Measurements from ENCODE around the gene CCDC194.

The CCDC194 gene

GRCh38 chr19:17351815-17352435 lies 42.1 kb downstream of the CCDC194 start:
- Histone ChIP-seq H3K9ac (ENCODE audit: low read length) (no peak overlapping the region), H3K4ac (ENCODE audit: low read depth in 1 of 2, low read length in 2 of 2) (peak overlapping the region in 1 of 2 experiments; percentile 35), H4K91ac (ENCODE audit: low read length) (peak overlapping the region; percentile 81), H3K4me2 (ENCODE audit: low read length, poor library complexity, severe bottlenecking) (no peak overlapping the region), H3K27me3 (ENCODE audit: control insufficient read depth in 1 of 2, insufficient read depth in 1 of 2, low read length in 2 of 2) (peaks cover 0 to 28% of the 10 kb centered on the region in 2 experiments), H3K14ac (ENCODE audit: low read length in 2 of 2) (no peak overlapping the region), H3K9me3 (ENCODE audit: control insufficient read depth, low read length) (no peaks in the 10 kb centered on the region), H3K36me3 (ENCODE audit: control insufficient read depth in 1 of 2, insufficient read depth in 2 of 2, low read depth in 1 of 2, low read length in 2 of 2) (no peaks in the 10 kb centered on the region), H2BK12ac (ENCODE audit: low read length in 2 of 2) (peak overlapping the region in 1 of 2 experiments; percentile 21), H2AFZ (ENCODE audit: low read depth, low read length) (no peak overlapping the region), H3K27ac (ENCODE audit: low read length, poor library complexity, severe bottlenecking) (no peak overlapping the region), H3K79me1 (replicated peaks; ENCODE audit: low read length, poor library complexity, severe bottlenecking) (no peaks in the 10 kb centered on the region), H3K23ac (ENCODE audit: low read length in 2 of 2) (no peak overlapping the region), H2AK5ac (ENCODE audit: low read length, severe bottlenecking) (no peak overlapping the region), H2BK15ac (ENCODE audit: low read depth, poor library complexity, severe bottlenecking) (no peak overlapping the region), H3K18ac (ENCODE audit: low read depth in 1 of 2, low read length in 2 of 2) (peak overlapping the region in 1 of 2 experiments; percentile 50), H3K4me3 (ENCODE audit: insufficient read depth in 1 of 2, low read depth in 1 of 2, low read length in 2 of 2) (no peak overlapping the region), H3K4me1 (ENCODE audit: control insufficient read depth, insufficient read depth, low read depth, low read length) (peaks cover 11% of the 10 kb centered on the region), H2BK5ac (ENCODE audit: low read depth, low read length, poor library complexity, severe bottlenecking) (no peak overlapping the region), H2BK120ac (ENCODE audit: low read depth, low read length) (no peak overlapping the region), H4K8ac (ENCODE audit: low read length) (peak overlapping the region; percentile 43)
- 98% methylated on average over 36 of the region's 45 CpGs for WGBS
- no peak for DNase-seq

GRCh38 chr19:17348700-17349099 lies 45.3 kb downstream of the CCDC194 start:
- Histone ChIP-seq H3K27me3 (ENCODE audit: control insufficient read depth in 1 of 2, insufficient read depth in 1 of 2, low read length in 2 of 2) (peaks cover 0 to 28% of the 10 kb centered on the region in 2 experiments), H2BK5ac (ENCODE audit: low read depth, low read length, poor library complexity, severe bottlenecking) (no peak overlapping the region), H3K4ac (ENCODE audit: low read depth in 1 of 2, low read length in 2 of 2) (peak overlapping the region; percentile 47 to 57), H4K91ac (ENCODE audit: low read length) (peak overlapping the region; percentile 77), H3K4me1 (ENCODE audit: control insufficient read depth, insufficient read depth, low read depth, low read length) (peaks cover 11% of the 10 kb centered on the region), H3K9me3 (ENCODE audit: control insufficient read depth, low read length) (no peaks in the 10 kb centered on the region), H3K4me3 (ENCODE audit: insufficient read depth in 1 of 2, low read depth in 1 of 2, low read length in 2 of 2) (peak overlapping the region in 1 of 2 experiments; percentile 69), H3K23ac (ENCODE audit: low read length in 2 of 2) (no peak overlapping the region), H3K9ac (ENCODE audit: low read length) (peak overlapping the region; percentile 47), H3K79me1 (replicated peaks; ENCODE audit: low read length, poor library complexity, severe bottlenecking) (no peaks in the 10 kb centered on the region), H2BK12ac (ENCODE audit: low read length in 2 of 2) (peak overlapping the region; percentile 11 to 76), H3K36me3 (ENCODE audit: control insufficient read depth in 1 of 2, insufficient read depth in 2 of 2, low read depth in 1 of 2, low read length in 2 of 2) (no peaks in the 10 kb centered on the region), H2BK120ac (ENCODE audit: low read depth, low read length) (peak overlapping the region; percentile 54), H2AK5ac (ENCODE audit: low read length, severe bottlenecking) (no peak overlapping the region), H4K8ac (ENCODE audit: low read length) (peak overlapping the region; percentile 97), H3K18ac (ENCODE audit: low read depth in 1 of 2, low read length in 2 of 2) (peak overlapping the region in 1 of 2 experiments; percentile 45), H3K4me2 (ENCODE audit: low read length, poor library complexity, severe bottlenecking) (peak overlapping the region; percentile 33), H2BK15ac (ENCODE audit: low read depth, poor library complexity, severe bottlenecking) (no peak overlapping the region), H3K27ac (ENCODE audit: low read length, poor library complexity, severe bottlenecking) (no peak overlapping the region), H3K14ac (ENCODE audit: low read length in 2 of 2) (no peak overlapping the region), H2AFZ (ENCODE audit: low read depth, low read length) (peak overlapping the region; percentile 80)
- DNase-seq: peak; percentile 81
- 1% methylated on average over 5 of the region's 12 CpGs for WGBS

GRCh38 chr19:17347877-17348276 lies 46.1 kb downstream of the CCDC194 start:
- peak overlapping the region in 1 of 2 experiments; percentile 25 for H3K18ac ChIP-seq (ENCODE audit: low read depth in 1 of 2, low read length in 2 of 2)
- peak overlapping the region in 1 of 2 experiments; percentile 37 for H2BK12ac ChIP-seq (ENCODE audit: low read length in 2 of 2)
- H3K9me3 ChIP-seq (ENCODE audit: control insufficient read depth, low read length): no peaks in the 10 kb centered on the region
- 81% methylated on average over 2 of the region's 2 CpGs for WGBS
- no peak overlapping the region for H3K4me2 ChIP-seq (ENCODE audit: low read length, poor library complexity, severe bottlenecking)
- H3K4ac ChIP-seq (ENCODE audit: low read depth in 1 of 2, low read length in 2 of 2): peak overlapping the region in 1 of 2 experiments; percentile 76
- H2AFZ ChIP-seq (ENCODE audit: low read depth, low read length): no peak overlapping the region
- H3K79me1 ChIP-seq (replicated peaks; ENCODE audit: low read length, poor library complexity, severe bottlenecking): no peaks in the 10 kb centered on the region
- no peak overlapping the region for H2BK5ac ChIP-seq (ENCODE audit: low read depth, low read length, poor library complexity, severe bottlenecking)
- no peak overlapping the region for H3K9ac ChIP-seq (ENCODE audit: low read length)
- no peak overlapping the region for H3K4me3 ChIP-seq (ENCODE audit: insufficient read depth in 1 of 2, low read depth in 1 of 2, low read length in 2 of 2)
- H2BK120ac ChIP-seq (ENCODE audit: low read depth, low read length): no peak overlapping the region
- H3K27ac ChIP-seq (ENCODE audit: low read length, poor library complexity, severe bottlenecking): no peak overlapping the region
- peaks cover 11% of the 10 kb centered on the region for H3K4me1 ChIP-seq (ENCODE audit: control insufficient read depth, insufficient read depth, low read depth, low read length)
- H4K91ac ChIP-seq (ENCODE audit: low read length): no peak overlapping the region
- peaks cover 0 to 21% of the 10 kb centered on the region in 2 experiments for H3K27me3 ChIP-seq (ENCODE audit: control insufficient read depth in 1 of 2, insufficient read depth in 1 of 2, low read length in 2 of 2)
- H4K8ac ChIP-seq (ENCODE audit: low read length): no peak overlapping the region
- H2BK15ac ChIP-seq (ENCODE audit: low read depth, poor library complexity, severe bottlenecking): no peak overlapping the region
- H3K36me3 ChIP-seq (ENCODE audit: control insufficient read depth in 1 of 2, insufficient read depth in 2 of 2, low read depth in 1 of 2, low read length in 2 of 2): no peaks in the 10 kb centered on the region
- H3K23ac ChIP-seq (ENCODE audit: low read length in 2 of 2): no peak overlapping the region
- DNase-seq: no peak
- H3K14ac ChIP-seq (ENCODE audit: low read length in 2 of 2): no peak overlapping the region
- peak overlapping the region; percentile 32 for H2AK5ac ChIP-seq (ENCODE audit: low read length, severe bottlenecking)

- no peak overlapping the region for H3K23ac ChIP-seq (ENCODE audit: low read length in 2 of 2)
- no peak overlapping the region for H2AK5ac ChIP-seq (ENCODE audit: low read length, severe bottlenecking)
- no peak overlapping the region for H2AFZ ChIP-seq (ENCODE audit: low read depth, low read length)
- H3K4me1 ChIP-seq (ENCODE audit: control insufficient read depth, insufficient read depth, low read depth, low read length): peaks cover 11% of the 10 kb centered on the region
- H3K4ac ChIP-seq (ENCODE audit: low read depth in 1 of 2, low read length in 2 of 2): no peak overlapping the region
- 56% methylated on average over 1 of the region's 6 CpGs for WGBS
- no peak overlapping the region for H2BK5ac ChIP-seq (ENCODE audit: low read depth, low read length, poor library complexity, severe bottlenecking)
- no peaks in the 10 kb centered on the region for H3K36me3 ChIP-seq (ENCODE audit: control insufficient read depth in 1 of 2, insufficient read depth in 2 of 2, low read depth in 1 of 2, low read length in 2 of 2)
- no peak overlapping the region for H3K27ac ChIP-seq (ENCODE audit: low read length, poor library complexity, severe bottlenecking)
- H3K18ac ChIP-seq (ENCODE audit: low read depth in 1 of 2, low read length in 2 of 2): peak overlapping the region in 1 of 2 experiments; percentile 11
- peak overlapping the region; percentile 1 for H4K8ac ChIP-seq (ENCODE audit: low read length)
- H3K9me3 ChIP-seq (ENCODE audit: control insufficient read depth, low read length): no peaks in the 10 kb centered on the region
- H2BK120ac ChIP-seq (ENCODE audit: low read depth, low read length): no peak overlapping the region
- no peak overlapping the region for H3K14ac ChIP-seq (ENCODE audit: low read length in 2 of 2)
- H3K4me2 ChIP-seq (ENCODE audit: low read length, poor library complexity, severe bottlenecking): no peak overlapping the region
- DNase-seq: peak; percentile 65
- H2BK12ac ChIP-seq (ENCODE audit: low read length in 2 of 2): peak overlapping the region; percentile 9 to 29
- peaks cover 0 to 16% of the 10 kb centered on the region in 2 experiments for H3K27me3 ChIP-seq (ENCODE audit: control insufficient read depth in 1 of 2, insufficient read depth in 1 of 2, low read length in 2 of 2)
- H3K79me1 ChIP-seq (replicated peaks; ENCODE audit: low read length, poor library complexity, severe bottlenecking): no peaks in the 10 kb centered on the region
- H3K4me3 ChIP-seq (ENCODE audit: insufficient read depth in 1 of 2, low read depth in 1 of 2, low read length in 2 of 2): no peak overlapping the region
- H2BK15ac ChIP-seq (ENCODE audit: low read depth, poor library complexity, severe bottlenecking): peak overlapping the region; percentile 91
- H4K91ac ChIP-seq (ENCODE audit: low read length): peak overlapping the region; percentile 27
- H3K9ac ChIP-seq (ENCODE audit: low read length): no peak overlapping the region
Measured at GRCh38 chr19:17347361-17347760, 46.6 kb downstream of the CCDC194 start.
